Type B pancreatic cell (in vitro differentiated cells): ENCODE data around the gene SETBP1. TPM values are rescaled to one million over a fixed set of nuclear protein-coding genes. Genes with fewer than 3 reads are reported as not detected.
"Not testable (repeated sequence)": the region's sequence is repeated elsewhere in the genome, so short reads cannot be mapped to it uniquely, and the experiment has no call there.

Source experiments
- DNase-seq: peaks from one replicate; pipeline ENCODE4 v3.0.0; 2021; ENCODE audit warnings: mixed read lengths; ENCODE audit not compliant: unreplicated experiment; ENCODE audit errors: extremely low spot score
- H3K27ac Mint-ChIP-seq: 2 replicates; pipeline ENCODE4 v1.8.0; 2021; ENCODE audit warnings: mild to moderate bottlenecking, mixed read lengths
- H3K27me3 Mint-ChIP-seq: 2 replicates; pipeline ENCODE4 v1.8.0; 2021; ENCODE audit warnings: mixed read lengths
- H3K36me3 Mint-ChIP-seq: 2 replicates; pipeline ENCODE4 v1.8.0; 2021; ENCODE audit warnings: mixed read lengths
- H3K4me1 Mint-ChIP-seq: one replicate; pipeline ENCODE4 v1.8.0; 2021; ENCODE audit warnings: mixed read lengths; ENCODE audit not compliant: unreplicated experiment
- H3K4me3 Mint-ChIP-seq: 2 replicates; pipeline ENCODE4 v1.8.0; 2021; ENCODE audit warnings: mild to moderate bottlenecking, mixed read lengths
- H3K9me3 Mint-ChIP-seq: 2 replicates; pipeline ENCODE4 v1.8.0; 2021; ENCODE audit warnings: mixed read lengths
- total RNA-seq: library from RNA; stranded (reverse); gene quantifications from 2 replicates; pipeline ENCODE4 v1.2.1, GENCODE V29; 2021; ENCODE audit warnings: low replicate concordance
- TF ChIP-seq, protein P1 (sequence below): fragments of 200-600 bp; sonication (generic); conservative IDR thresholded peaks from 2 replicates; pipeline ENCODE4 v1.5.0; 2021; ENCODE audit warnings: antibody characterized with exemption, mild to moderate bottlenecking

SETBP1 gene
- total RNA-seq, 1 donor from 2014 or later, result 62.7 TPM

- H3K4me3 Mint-ChIP-seq, result no peak overlapping the region
- H3K27me3 Mint-ChIP-seq, result no peaks in the 10 kb centered on the region
- DNase-seq, result no peak
- TF ChIP-seq, protein P1, sequence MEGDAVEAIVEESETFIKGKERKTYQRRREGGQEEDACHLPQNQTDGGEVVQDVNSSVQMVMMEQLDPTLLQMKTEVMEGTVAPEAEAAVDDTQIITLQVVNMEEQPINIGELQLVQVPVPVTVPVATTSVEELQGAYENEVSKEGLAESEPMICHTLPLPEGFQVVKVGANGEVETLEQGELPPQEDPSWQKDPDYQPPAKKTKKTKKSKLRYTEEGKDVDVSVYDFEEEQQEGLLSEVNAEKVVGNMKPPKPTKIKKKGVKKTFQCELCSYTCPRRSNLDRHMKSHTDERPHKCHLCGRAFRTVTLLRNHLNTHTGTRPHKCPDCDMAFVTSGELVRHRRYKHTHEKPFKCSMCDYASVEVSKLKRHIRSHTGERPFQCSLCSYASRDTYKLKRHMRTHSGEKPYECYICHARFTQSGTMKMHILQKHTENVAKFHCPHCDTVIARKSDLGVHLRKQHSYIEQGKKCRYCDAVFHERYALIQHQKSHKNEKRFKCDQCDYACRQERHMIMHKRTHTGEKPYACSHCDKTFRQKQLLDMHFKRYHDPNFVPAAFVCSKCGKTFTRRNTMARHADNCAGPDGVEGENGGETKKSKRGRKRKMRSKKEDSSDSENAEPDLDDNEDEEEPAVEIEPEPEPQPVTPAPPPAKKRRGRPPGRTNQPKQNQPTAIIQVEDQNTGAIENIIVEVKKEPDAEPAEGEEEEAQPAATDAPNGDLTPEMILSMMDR, result no peak
- H3K9me3 Mint-ChIP-seq, result no peaks in the 10 kb centered on the region
- H3K4me1 Mint-ChIP-seq, result peaks cover 37% of the 10 kb centered on the region
- H3K27ac Mint-ChIP-seq, result no peak overlapping the region
- H3K36me3 Mint-ChIP-seq, result peaks cover 26% of the 10 kb centered on the region
Measured at GRCh38 chr18:44719519-44720060, 38.9 kb downstream of the SETBP1 start.

GRCh38 chr18:44721748-44722147 is 41.1 kb downstream of the SETBP1 start:
- H3K36me3 Mint-ChIP-seq, result peaks cover 21% of the 10 kb centered on the region
- not testable (repeated sequence) for H3K27ac Mint-ChIP-seq, H3K9me3 Mint-ChIP-seq, H3K4me3 Mint-ChIP-seq, DNase-seq, H3K27me3 Mint-ChIP-seq
- H3K4me1 Mint-ChIP-seq, result peaks cover 26% of the 10 kb centered on the region

DNA sequence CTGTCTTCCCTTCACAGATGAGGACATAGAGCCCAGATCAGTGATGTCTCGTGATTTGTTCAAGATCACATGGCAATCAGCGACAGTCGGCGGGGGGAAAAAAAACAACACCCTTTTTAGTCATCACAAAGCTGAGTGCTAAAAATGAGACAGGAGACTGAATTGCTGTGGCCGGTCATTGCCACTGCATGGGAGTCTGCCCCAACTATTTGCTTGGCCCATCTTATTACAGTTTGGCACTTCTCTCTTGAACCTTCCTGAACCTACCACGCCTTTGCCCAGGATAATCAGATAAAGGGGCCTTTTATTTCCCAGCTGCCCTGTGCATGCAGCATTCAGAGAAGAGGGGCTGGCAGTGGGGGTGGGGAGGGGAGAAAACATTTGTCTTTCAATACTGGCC is 42.7 kb downstream of the SETBP1 start:
- H3K4me3 Mint-ChIP-seq, result no peak overlapping the region

DNA sequence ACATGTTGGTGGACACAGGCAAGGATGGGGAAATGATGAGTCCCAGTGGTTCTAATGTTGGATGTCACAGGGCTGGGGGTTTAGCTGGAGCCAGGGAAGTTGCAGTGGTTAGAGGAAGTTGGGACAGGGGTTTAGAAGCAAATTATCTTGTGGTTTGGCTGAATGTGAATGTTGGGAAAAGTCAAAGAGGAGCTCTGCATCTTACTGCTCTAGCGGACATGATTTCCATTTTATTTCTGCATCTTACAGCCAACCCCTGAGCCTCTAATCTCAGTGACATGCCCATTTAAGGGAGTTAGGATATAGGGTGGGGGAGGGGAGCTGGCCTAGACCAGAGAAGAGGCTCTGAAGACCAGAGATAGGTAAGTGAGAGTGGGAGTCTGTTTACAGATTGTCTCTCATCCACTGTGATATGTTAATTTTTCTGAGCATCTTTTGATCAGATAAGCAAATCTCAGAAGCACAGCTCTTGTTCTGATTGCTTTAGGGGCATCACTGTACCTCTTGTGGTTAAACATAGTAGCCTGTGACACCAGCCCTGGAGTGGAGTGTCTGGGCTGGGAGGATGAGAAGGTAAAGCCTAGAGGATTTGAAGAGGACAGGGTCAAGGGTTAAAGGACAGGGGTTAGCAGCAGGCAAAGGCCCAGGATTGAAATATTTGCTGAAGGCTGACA is 43.6 kb downstream of the SETBP1 start:
- peaks cover 30% of the 10 kb centered on the region for H3K4me1 Mint-ChIP-seq
- H3K27me3 Mint-ChIP-seq, result no peaks in the 10 kb centered on the region
- DNase-seq, result no peak
- TF ChIP-seq, protein P1, result no peak
- peak overlapping the region; percentile 29 for H3K27ac Mint-ChIP-seq
- H3K9me3 Mint-ChIP-seq, result no peaks in the 10 kb centered on the region
- peaks cover 13% of the 10 kb centered on the region for H3K36me3 Mint-ChIP-seq
- no peak overlapping the region for H3K4me3 Mint-ChIP-seq

More for the DNA sequence above, 42.7 kb downstream of the SETBP1 start:
- DNase-seq, result no peak
- peaks cover 14% of the 10 kb centered on the region for H3K36me3 Mint-ChIP-seq
- H3K27me3 Mint-ChIP-seq, result no peaks in the 10 kb centered on the region
- no peak overlapping the region for H3K27ac Mint-ChIP-seq
- TF ChIP-seq, protein P1, result no peak
- H3K4me1 Mint-ChIP-seq, result peaks cover 26% of the 10 kb centered on the region
- H3K9me3 Mint-ChIP-seq, result no peaks in the 10 kb centered on the region

- no peak for DNase-seq
- Mint-ChIP-seq H3K36me3 (peaks cover 16% of the 10 kb centered on the region), H3K9me3 (no peaks in the 10 kb centered on the region), H3K27me3 (no peaks in the 10 kb centered on the region), H3K27ac (no peak overlapping the region), H3K4me3 (no peak overlapping the region), H3K4me1 (peaks cover 38% of the 10 kb centered on the region)
- TF ChIP-seq, protein P1, result no peak
Measured at GRCh38 chr18:44725300-44726058, 44.8 kb downstream of the SETBP1 start.

- no peaks in the 10 kb centered on the region for H3K27me3 Mint-ChIP-seq
- TF ChIP-seq, protein P1, result no peak
- peaks cover 15% of the 10 kb centered on the region for H3K36me3 Mint-ChIP-seq
- no peak for DNase-seq
- H3K4me3 Mint-ChIP-seq, result no peak overlapping the region
- no peaks in the 10 kb centered on the region for H3K9me3 Mint-ChIP-seq
- no peak overlapping the region for H3K27ac Mint-ChIP-seq
- peaks cover 43% of the 10 kb centered on the region for H3K4me1 Mint-ChIP-seq
Measured at GRCh38 chr18:44726059-44726421, 45.4 kb downstream of the SETBP1 start.
